Common myeloid progenitor, CD34-positive (primary cell): ENCODE measurements around the gene ADAM19.

Experiments used
- CTCF ChIA-PET: fragments of 350-600 bp; sonication (Branson Sonifier 250); formaldehyde crosslinking; loops from one replicate; lab custom pipeline; 2021; ENCODE audit warnings: antibody characterized with exemption; lab: Charles Lee
- POLR2A ChIA-PET: fragments of 350-600 bp; sonication (Branson Sonifier 250); formaldehyde crosslinking; loops from one replicate; lab custom pipeline; 2021; ENCODE audit warnings: antibody characterized with exemption; lab: Charles Lee
- DNase-seq, 3 donors: peaks; one replicate each; pipeline versions ENCODE4 v3.0.0 to v3.0.0-alpha.2; 2013
- H3K27ac ChIP-seq, 2 experiments: 1 replicate in 1 of 2; 2 replicates in 1 of 2; pipeline ENCODE4 v1.7.0; 2013; ENCODE audit warnings: inconsistent platforms in 2 of 2, low read length in 2 of 2, mild to moderate bottlenecking in 2 of 2, low read depth in 1 of 2, moderate library complexity in 1 of 2; ENCODE audit not compliant: severe bottlenecking in 2 of 2, insufficient read depth in 1 of 2, poor library complexity in 1 of 2
- H3K27me3 ChIP-seq, 5 experiments: replicated peaks in 2 of 5; 1 replicate in 3 of 5; 2 replicates in 2 of 5; pipeline versions ENCODE4 v1.6.1 to v1.7.0; 2013; ENCODE audit warnings: low read length in 4 of 5, mild to moderate bottlenecking in 2 of 5, moderate library complexity in 2 of 5, inconsistent platforms in 1 of 5; ENCODE audit not compliant: insufficient read depth in 5 of 5, control insufficient read depth in 4 of 5
- H3K36me3 ChIP-seq, 4 experiments: 1 replicate in 2 of 4; 2 replicates in 2 of 4; pipeline versions ENCODE4 v1.6.1 to v1.7.0; 2013; ENCODE audit warnings: low read length in 3 of 4, control low read depth in 1 of 4, mild to moderate bottlenecking in 1 of 4; ENCODE audit not compliant: control insufficient read depth in 4 of 4, insufficient read depth in 4 of 4
- H3K4me1 ChIP-seq, 4 experiments: 1 replicate in 3 of 4; 2 replicates in 1 of 4; pipeline versions ENCODE4 v1.6.1 to v1.7.1; 2013; ENCODE audit warnings: low read length in 3 of 4, mild to moderate bottlenecking in 3 of 4, control low read depth in 1 of 4, inconsistent platforms in 1 of 4, moderate library complexity in 1 of 4; ENCODE audit not compliant: control insufficient read depth in 4 of 4, insufficient read depth in 4 of 4; ENCODE audit errors: control extremely low read depth in 1 of 4
- H3K4me3 ChIP-seq, 7 experiments: 1 replicate in 4 of 7; 2 replicates in 3 of 7; pipeline versions ENCODE4 v1.5.1 to v1.7.0; 2013; ENCODE audit warnings: mild to moderate bottlenecking in 7 of 7, low read length in 6 of 7, moderate library complexity in 6 of 7, inconsistent platforms in 2 of 7, low read depth in 2 of 7, control low read depth in 1 of 7; ENCODE audit not compliant: insufficient read depth in 4 of 7, control insufficient read depth in 1 of 7; ENCODE audit errors: extremely low read depth in 1 of 7
- H3K9me3 ChIP-seq, 5 experiments: 1 replicate in 4 of 5; 2 replicates in 1 of 5; pipeline versions ENCODE4 v1.6.1 to v1.7.1; 2013; ENCODE audit warnings: low read length in 4 of 5, mild to moderate bottlenecking in 2 of 5, inconsistent platforms in 1 of 5, low read depth in 1 of 5, moderate library complexity in 1 of 5; ENCODE audit not compliant: control insufficient read depth in 4 of 5, insufficient read depth in 2 of 5; ENCODE audit errors: control extremely low read depth in 1 of 5
- WGBS: methylation state at CpG from one replicate; pipeline ENCODE4 v1.1.5; 2013; ENCODE audit not compliant: insufficient coverage; 5-methylcytosine and 5-hydroxymethylcytosine counted together

ADAM19 gene

GRCh38 chr5:157516626-157517325, 58.8 kb downstream of the ADAM19 start:
- 93% methylated on average over 5 of the region's 5 CpGs for WGBS

GRCh38 chr5:157516006-157516405, 59.6 kb downstream of the ADAM19 start:
- Histone ChIP-seq H3K9me3 (no peaks in the 10 kb centered on the region), H3K27me3 (no peaks in the 10 kb centered on the region), H3K4me3 (no peak overlapping the region), H3K36me3 (no peaks in the 10 kb centered on the region), H3K27ac (no peak overlapping the region), H3K4me1 (peaks cover 0 to 5% (median 0%) of the 10 kb centered on the region in 4 experiments)
- no peak for DNase-seq
- WGBS, result 80% methylated on average over 1 of the region's 3 CpGs
- ChIA-PET POLR2A (no interaction called here), CTCF (interaction anchor here (1.0 to 2.1 kb wide), 2 partner anchors 10 to 12 kb away, joined by 3 to 7 read pairs; no protein-coding TSS in a partner anchor)

More at GRCh38 chr5:157516626-157517325, 58.8 kb downstream of the ADAM19 start:
- Histone ChIP-seq H3K4me3 (no peak overlapping the region), H3K36me3 (no peaks in the 10 kb centered on the region), H3K9me3 (no peaks in the 10 kb centered on the region), H3K27me3 (no peaks in the 10 kb centered on the region), H3K27ac (no peak overlapping the region), H3K4me1 (peaks cover 0 to 5% (median 0%) of the 10 kb centered on the region in 4 experiments)
- ChIA-PET POLR2A (no interaction called here), CTCF (interaction anchor here (1.0 to 2.1 kb wide), 2 partner anchors 9 to 13 kb away, joined by 3 to 7 read pairs; no protein-coding TSS in a partner anchor)
- DNase-seq, result no peak

DNA sequence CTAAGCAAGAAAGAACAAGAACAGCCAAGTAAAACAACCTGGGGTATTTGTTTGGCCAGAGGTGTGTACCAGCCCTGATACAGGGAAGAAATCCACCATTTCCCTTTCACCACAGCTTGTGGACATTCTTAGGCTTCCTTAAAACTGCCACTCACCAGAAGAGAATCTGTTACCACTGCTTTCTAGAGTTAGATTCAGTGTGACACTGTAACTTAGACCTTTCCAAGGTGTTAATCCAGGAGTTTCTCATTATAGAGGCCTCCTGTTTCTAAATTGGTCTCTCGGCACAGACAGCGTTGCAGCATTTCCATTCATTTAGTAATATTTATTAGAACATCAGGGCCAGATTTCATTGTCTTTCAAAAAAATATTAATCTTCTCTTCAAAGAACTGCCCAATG, 60.6 kb downstream of the ADAM19 start:
- CTCF ChIA-PET, result no interaction called here
- WGBS, result 93% methylated on average over 2 of the region's 2 CpGs
- H3K36me3 ChIP-seq, result no peaks in the 10 kb centered on the region

DNA sequence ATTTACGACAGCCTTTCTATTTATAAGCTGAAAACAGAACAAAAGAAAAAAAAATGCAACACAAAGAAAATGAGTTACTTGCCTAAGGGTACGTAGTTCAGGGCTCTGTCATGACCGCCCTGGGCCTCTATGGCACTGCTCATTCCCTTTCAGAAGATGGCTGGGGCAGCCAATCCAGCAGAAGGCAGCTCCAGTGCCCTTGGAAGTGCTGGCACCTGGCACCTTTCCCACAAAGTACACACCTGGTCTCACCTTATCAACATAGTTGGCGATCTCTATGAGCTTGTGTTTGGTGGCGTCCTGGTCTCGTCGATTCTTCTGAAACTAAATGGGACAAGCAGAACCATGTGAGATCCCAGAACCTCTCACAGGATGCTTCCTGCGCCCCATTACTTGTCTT, 62.4 kb downstream of the ADAM19 start:
- 88% methylated on average over 7 of the region's 8 CpGs for WGBS
- Histone ChIP-seq H3K27me3 (no peaks in the 10 kb centered on the region), H3K36me3 (no peaks in the 10 kb centered on the region), H3K27ac (no peak overlapping the region), H3K9me3 (no peaks in the 10 kb centered on the region), H3K4me1 (peaks cover 0 to 5% (median 0%) of the 10 kb centered on the region in 4 experiments), H3K4me3 (no peak overlapping the region)
- ChIA-PET CTCF (interaction anchor here (0.8 kb wide), 1 partner anchor 36 kb away, joined by 3 read pairs; no protein-coding TSS in a partner anchor), POLR2A (interaction anchor here (0.6 kb wide), 1 partner anchor 44 kb away, joined by 3 read pairs; no protein-coding TSS in a partner anchor)
- no peak for DNase-seq

More for the DNA sequence above, 60.6 kb downstream of the ADAM19 start:
- H3K27ac ChIP-seq, result no peak overlapping the region
- DNase-seq, result no peak
- H3K4me1 ChIP-seq, result peaks cover 0 to 5% (median 0%) of the 10 kb centered on the region in 4 experiments
- no peak overlapping the region for H3K4me3 ChIP-seq
- no peaks in the 10 kb centered on the region for H3K27me3 ChIP-seq
- no peaks in the 10 kb centered on the region for H3K9me3 ChIP-seq
- POLR2A ChIA-PET, result no interaction called here

GRCh38 chr5:157511651-157512644, 63.6 kb downstream of the ADAM19 start:
- Histone ChIP-seq H3K4me1 (peaks cover 0 to 5% (median 0%) of the 10 kb centered on the region in 4 experiments), H3K27ac (no peak overlapping the region), H3K4me3 (no peak overlapping the region), H3K9me3 (no peaks in the 10 kb centered on the region), H3K27me3 (no peaks in the 10 kb centered on the region), H3K36me3 (no peaks in the 10 kb centered on the region)
- CTCF ChIA-PET, result no interaction called here
- WGBS, result 61% methylated on average over 7 of the region's 9 CpGs
- POLR2A ChIA-PET, result no interaction called here
- DNase-seq, result peak in 2 of 3 donors; percentile 55 to 58

- Histone ChIP-seq H3K9me3 (no peaks in the 10 kb centered on the region), H3K4me1 (peaks cover 0 to 5% (median under 1%) of the 10 kb centered on the region in 4 experiments), H3K4me3 (no peak overlapping the region), H3K27ac (no peak overlapping the region), H3K27me3 (no peaks in the 10 kb centered on the region), H3K36me3 (no peaks in the 10 kb centered on the region)
- no peak for DNase-seq
- POLR2A ChIA-PET, result no interaction called here
- 100% methylated on average over 1 of the region's 5 CpGs for WGBS
- CTCF ChIA-PET, result no interaction called here
These were observed 64.9 kb downstream of the ADAM19 start for GRCh38 chr5:157510682-157511081.
